H9 (cell line): Measurements from ENCODE around the gene ADAMTS6. TPM values are rescaled to one million over a fixed set of nuclear protein-coding genes. Genes with fewer than 3 reads are reported as not detected.

Experiments used
- DNase-seq: peaks from one replicate; pipeline ENCODE4 v3.0.0-alpha.2; 2017
- H2AFZ ChIP-seq: one replicate; pipeline ENCODE4 v1.6.1; 2013; ENCODE audit warnings: mild to moderate bottlenecking, low read length, control low read depth, moderate library complexity
- H2AK5ac ChIP-seq: 2 replicates; pipeline ENCODE4 v1.6.1; 2013; ENCODE audit warnings: low read length, control low read depth, mixed read lengths; ENCODE audit not compliant: insufficient read length
- H2BK120ac ChIP-seq: one replicate; pipeline ENCODE4 v1.6.1; 2013; ENCODE audit warnings: low read depth, mild to moderate bottlenecking, low read length, control low read depth, inconsistent platforms; ENCODE audit not compliant: poor library complexity, severe bottlenecking
- H2BK12ac ChIP-seq: 2 replicates; pipeline ENCODE4 v1.6.1; 2013; ENCODE audit warnings: low read length, control low read depth, mixed read lengths, low read depth; ENCODE audit not compliant: insufficient read length
- H2BK15ac ChIP-seq: 2 replicates; pipeline ENCODE4 v1.6.1; 2013; ENCODE audit warnings: low read depth, low read length, control low read depth
- H2BK20ac ChIP-seq: one replicate; pipeline ENCODE4 v1.6.1; 2013; ENCODE audit warnings: low read depth, mild to moderate bottlenecking, low read length, control low read depth, inconsistent platforms; ENCODE audit not compliant: poor library complexity, severe bottlenecking
- H2BK5ac ChIP-seq: 2 replicates; pipeline ENCODE4 v1.6.1; 2013; ENCODE audit warnings: low read length, control low read depth, mixed read lengths; ENCODE audit not compliant: insufficient read length
- H3K14ac ChIP-seq: 2 replicates; pipeline ENCODE4 v1.6.1; 2013; ENCODE audit warnings: low read length, control low read depth; ENCODE audit not compliant: insufficient read depth
- H3K18ac ChIP-seq: 2 replicates; pipeline ENCODE4 v1.6.1; 2013; ENCODE audit warnings: low read depth, mild to moderate bottlenecking, mixed read lengths, low read length, control low read depth; ENCODE audit not compliant: insufficient read length
- H3K23ac ChIP-seq: 2 replicates; pipeline ENCODE4 v1.6.1; 2013; ENCODE audit warnings: low read length, control low read depth, mixed read lengths, low read depth; ENCODE audit not compliant: insufficient read length
- H3K23me2 ChIP-seq: 2 replicates; pipeline ENCODE4 v1.6.1; 2013; ENCODE audit warnings: low read depth, mild to moderate bottlenecking, mixed read lengths, low read length, control low read depth; ENCODE audit not compliant: insufficient read length, poor library complexity, severe bottlenecking
- H3K27ac ChIP-seq: 2 replicates; pipeline ENCODE4 v1.5.1; 2013; ENCODE audit warnings: low read length, control low read depth, mixed read lengths, low read depth; ENCODE audit not compliant: insufficient read length
- H3K27me3 ChIP-seq: 2 replicates; pipeline ENCODE4 v1.6.1; 2013; ENCODE audit warnings: low read length, control low read depth, inconsistent platforms; ENCODE audit not compliant: insufficient read depth
- H3K4ac ChIP-seq: 2 replicates; pipeline ENCODE4 v1.6.1; 2013; ENCODE audit warnings: low read depth, mild to moderate bottlenecking, control low read depth, inconsistent platforms, low read length, moderate library complexity
- H3K4me1 ChIP-seq: 2 replicates; pipeline ENCODE4 v1.6.1; 2013; ENCODE audit warnings: low read length, control low read depth, inconsistent platforms; ENCODE audit not compliant: insufficient read depth
- H3K4me2 ChIP-seq: 2 replicates; pipeline ENCODE4 v1.6.1; 2013; ENCODE audit warnings: low read length, control low read depth, mixed read lengths; ENCODE audit not compliant: insufficient read length, insufficient read depth
- H3K56ac ChIP-seq: 2 replicates; pipeline ENCODE4 v1.6.1; 2013; ENCODE audit warnings: low read depth, mild to moderate bottlenecking, mixed read lengths, low read length, control low read depth; ENCODE audit not compliant: insufficient read length
- H3K79me1 ChIP-seq: 2 replicates; pipeline ENCODE4 v1.6.1; 2013; ENCODE audit warnings: low read depth, mild to moderate bottlenecking, moderate library complexity, low read length, control low read depth, inconsistent platforms; ENCODE audit not compliant: insufficient read depth, poor library complexity, severe bottlenecking
- H3K79me2 ChIP-seq: 2 replicates; pipeline ENCODE4 v1.6.1; 2013; ENCODE audit warnings: low read length, control low read depth, inconsistent platforms; ENCODE audit not compliant: insufficient read depth
- H3K9ac ChIP-seq: 2 replicates; pipeline ENCODE4 v1.6.1; 2013; ENCODE audit warnings: low read length, control low read depth, mixed read lengths; ENCODE audit not compliant: insufficient read length; ENCODE audit errors: extremely low read depth
- H3K9me3 ChIP-seq: one replicate; pipeline ENCODE4 v1.6.1; 2013; ENCODE audit warnings: low read depth, low read length, inconsistent platforms; ENCODE audit not compliant: control insufficient read depth
- H3T11ph ChIP-seq: one replicate; pipeline ENCODE4 v1.6.1; 2013; ENCODE audit warnings: mild to moderate bottlenecking, low read length, control low read depth, inconsistent platforms
- H4K20me1 ChIP-seq: one replicate; pipeline ENCODE4 v1.6.1; 2013; ENCODE audit not compliant: control insufficient read depth, insufficient read length, insufficient read depth
- H4K5ac ChIP-seq: 2 replicates; pipeline ENCODE4 v1.6.1; 2013; ENCODE audit warnings: low read depth, mild to moderate bottlenecking, mixed read lengths, low read length, control low read depth; ENCODE audit not compliant: insufficient read length
- H4K8ac ChIP-seq: replicated peaks from 2 replicates; pipeline ENCODE4 v1.6.1; 2013; ENCODE audit warnings: low read length, control low read depth, mixed read lengths, low read depth; ENCODE audit not compliant: insufficient read length
- H4K91ac ChIP-seq: 2 replicates; pipeline ENCODE4 v1.6.1; 2013; ENCODE audit warnings: low read depth, mild to moderate bottlenecking, moderate library complexity, mixed read lengths, low read length, control low read depth; ENCODE audit not compliant: insufficient read length
- H3K27ac Mint-ChIP-seq, 3 experiments: 2 replicates in 2 of 3; 3 replicates in 1 of 3; pipeline ENCODE4 v1.8.0; 2020 to 2021; ENCODE audit warnings: mixed read lengths in 3 of 3, mild to moderate bottlenecking in 1 of 3, moderate library complexity in 1 of 3
- H3K27me3 Mint-ChIP-seq: 2 replicates; pipeline ENCODE4 v1.8.0; 2021; ENCODE audit warnings: low read depth, mild to moderate bottlenecking, moderate library complexity, mixed read lengths
- H3K36me3 Mint-ChIP-seq, 3 experiments: 2 replicates in 2 of 3; 3 replicates in 1 of 3; pipeline ENCODE4 v1.8.0; 2020 to 2021; ENCODE audit warnings: low read depth in 3 of 3, mixed read lengths in 3 of 3; ENCODE audit not compliant: insufficient read depth in 1 of 3
- H3K4me1 Mint-ChIP-seq, 2 experiments: 2 replicates each; pipeline ENCODE4 v1.8.0; 2020; ENCODE audit warnings: mixed read lengths in 2 of 2
- H3K4me3 Mint-ChIP-seq, 2 experiments: 2 replicates in 1 of 2; 3 replicates in 1 of 2; pipeline ENCODE4 v1.8.0; 2020 to 2021; ENCODE audit warnings: mild to moderate bottlenecking in 2 of 2, mixed read lengths in 2 of 2, moderate library complexity in 1 of 2
- H3K9me3 Mint-ChIP-seq, 2 experiments: 2 replicates in 1 of 2; 3 replicates in 1 of 2; pipeline ENCODE4 v1.8.0; 2020; ENCODE audit warnings: mild to moderate bottlenecking in 2 of 2, mixed read lengths in 2 of 2, moderate library complexity in 1 of 2
- WGBS: extraction: QIAGEN DNeasy Blood & Tissue Kit; methylation state at CpG from one replicate; pipeline ENCODE4 v1.1.7; 2013; ENCODE audit warnings: missing lambda C conversion rate, low lambda C conversion rate, mixed read lengths; ENCODE audit not compliant: insufficient read length; ENCODE audit errors: extremely low coverage; 5-methylcytosine and 5-hydroxymethylcytosine counted together
- total RNA-seq: library from RNA; stranded (reverse); gene quantifications from 2 replicates; pipeline ENCODE4 v1.2.1, GENCODE V29; 2021
- TF ChIP-seq, protein P1 (sequence below): fragments of 200-600 bp; sonication (generic); conservative IDR thresholded peaks from 3 replicates; pipeline ENCODE4 v1.8.0; 2021; ENCODE audit warnings: antibody characterized with exemption, mild to moderate bottlenecking

The ADAMTS6 gene
- total RNA-seq, 1 experiment from 2014 or later: 0.33 TPM

DNA sequence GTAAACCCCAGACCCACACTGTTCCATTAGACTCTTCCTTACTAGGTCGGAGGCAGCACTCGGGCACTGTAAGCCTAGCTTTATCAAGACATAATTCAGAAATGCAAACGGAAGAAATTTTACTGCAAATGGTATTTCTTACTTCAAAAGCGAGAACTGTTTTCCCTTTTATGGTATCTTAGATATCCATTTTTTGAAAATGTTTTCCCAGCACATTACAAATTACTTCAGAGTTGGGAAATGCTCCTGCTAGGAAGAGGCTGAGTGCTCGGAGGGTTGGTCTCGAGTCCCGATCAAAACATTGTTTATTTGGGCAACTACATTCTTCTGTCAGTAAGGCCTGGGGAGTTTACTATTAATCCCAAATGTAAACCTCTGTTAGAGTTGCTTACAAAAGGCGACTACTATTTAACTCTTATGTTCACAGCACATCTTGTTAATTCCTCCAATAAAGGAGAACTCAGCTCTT is 380.1 kb downstream of the ADAMTS6 start:
- no peak overlapping the region for H2BK12ac ChIP-seq
- TF ChIP-seq, protein P1, sequence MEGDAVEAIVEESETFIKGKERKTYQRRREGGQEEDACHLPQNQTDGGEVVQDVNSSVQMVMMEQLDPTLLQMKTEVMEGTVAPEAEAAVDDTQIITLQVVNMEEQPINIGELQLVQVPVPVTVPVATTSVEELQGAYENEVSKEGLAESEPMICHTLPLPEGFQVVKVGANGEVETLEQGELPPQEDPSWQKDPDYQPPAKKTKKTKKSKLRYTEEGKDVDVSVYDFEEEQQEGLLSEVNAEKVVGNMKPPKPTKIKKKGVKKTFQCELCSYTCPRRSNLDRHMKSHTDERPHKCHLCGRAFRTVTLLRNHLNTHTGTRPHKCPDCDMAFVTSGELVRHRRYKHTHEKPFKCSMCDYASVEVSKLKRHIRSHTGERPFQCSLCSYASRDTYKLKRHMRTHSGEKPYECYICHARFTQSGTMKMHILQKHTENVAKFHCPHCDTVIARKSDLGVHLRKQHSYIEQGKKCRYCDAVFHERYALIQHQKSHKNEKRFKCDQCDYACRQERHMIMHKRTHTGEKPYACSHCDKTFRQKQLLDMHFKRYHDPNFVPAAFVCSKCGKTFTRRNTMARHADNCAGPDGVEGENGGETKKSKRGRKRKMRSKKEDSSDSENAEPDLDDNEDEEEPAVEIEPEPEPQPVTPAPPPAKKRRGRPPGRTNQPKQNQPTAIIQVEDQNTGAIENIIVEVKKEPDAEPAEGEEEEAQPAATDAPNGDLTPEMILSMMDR: no peak
- no peaks in the 10 kb centered on the region for H3K27me3 ChIP-seq
- H3K27me3 Mint-ChIP-seq: no peaks in the 10 kb centered on the region; the same call in 1 of the 2 replicates
- H3K56ac ChIP-seq: no peak overlapping the region
- no peaks in the 10 kb centered on the region for H4K20me1 ChIP-seq
- no peaks in the 10 kb centered on the region for H3K9me3 ChIP-seq
- no peak overlapping the region for H3K18ac ChIP-seq
- H2BK20ac ChIP-seq: no peak overlapping the region
- no peak overlapping the region for H3T11ph ChIP-seq
- no peaks in the 10 kb centered on the region; a peak in 1 of 7 replicates for H3K36me3 Mint-ChIP-seq
- H3K9ac ChIP-seq: no peak overlapping the region
- H3K4me2 ChIP-seq: no peak overlapping the region
- H4K91ac ChIP-seq: no peak overlapping the region
- H4K5ac ChIP-seq: no peak overlapping the region
- H2AK5ac ChIP-seq: no peak overlapping the region
- H2BK120ac ChIP-seq: no peak overlapping the region
- H3K14ac ChIP-seq: no peak overlapping the region
- no peak overlapping the region for H2BK15ac ChIP-seq
- peaks cover 8% of the 10 kb centered on the region; the same call in 1 of the 2 replicates for H3K4me1 ChIP-seq
- no peaks in the 10 kb centered on the region for H3K23me2 ChIP-seq
- no peak overlapping the region for H2AFZ ChIP-seq
- peaks cover 25 to 27% of the 10 kb centered on the region in 2 experiments for H3K4me1 Mint-ChIP-seq
- no peaks in the 10 kb centered on the region for H3K79me1 ChIP-seq
- no peak overlapping the region for H3K27ac Mint-ChIP-seq
- H4K8ac ChIP-seq: no peak overlapping the region
- no peak overlapping the region for H3K4ac ChIP-seq
- no peaks in the 10 kb centered on the region for H3K9me3 Mint-ChIP-seq
- WGBS: no CpG with 5 or more reads among the region's 8 CpGs
- H3K79me2 ChIP-seq: no peaks in the 10 kb centered on the region
- no peak overlapping the region for H2BK5ac ChIP-seq
- no peak overlapping the region for H3K27ac ChIP-seq
- no peak overlapping the region for H3K4me3 Mint-ChIP-seq
- DNase-seq: no peak
- no peak overlapping the region for H3K23ac ChIP-seq
